Ascending aorta (tissue), 2 donors: ENCODE measurements around the gene TSSC4. TPM values are rescaled to one million over a fixed set of nuclear protein-coding genes. Genes with fewer than 3 reads are reported as not detected.

Source experiments
- DNase-seq, 2 donors: peaks; one replicate each; pipeline ENCODE4 v3.0.0-alpha.2; 2019; ENCODE audit warnings: low spot score in 2 of 2
- H3K27ac ChIP-seq, 2 donors: fragments of 200-600 bp; sonication (generic); one replicate each; pipeline ENCODE4 v1.5.1; 2016 to 2017; ENCODE audit warnings: mild to moderate bottlenecking in 1 of 2
- H3K27me3 ChIP-seq: fragments of 200-600 bp; sonication (generic); one replicate; pipeline ENCODE4 v1.5.1; 2017
- H3K36me3 ChIP-seq, 2 donors: fragments of 200-600 bp; sonication (generic); one replicate each; pipeline ENCODE4 v1.5.1; 2016
- H3K4me1 ChIP-seq, 2 donors: fragments of 200-600 bp; sonication (generic); one replicate each; pipeline ENCODE4 v1.5.1; 2016 to 2017; ENCODE audit warnings: mild to moderate bottlenecking in 1 of 2
- H3K4me3 ChIP-seq, 2 donors: fragments of 200-600 bp; sonication (generic); one replicate each; pipeline ENCODE4 v1.5.1; 2016 to 2017; ENCODE audit warnings: mild to moderate bottlenecking in 1 of 2
- H3K9me3 ChIP-seq, 2 donors: fragments of 200-600 bp; sonication (generic); one replicate each; pipeline ENCODE4 v1.5.1; 2016
- CTCF ChIP-seq, 3 experiments: fragments of 200-600 bp in 2 of 3; fragments of 450-650 bp in 1 of 3; sonication (generic) in 2 of 3; IDR thresholded peaks; one replicate each; pipeline ENCODE4 v1.5.1; 2016 to 2019; ENCODE audit warnings: antibody characterized with exemption in 3 of 3, mild to moderate bottlenecking in 1 of 3, moderate library complexity in 1 of 3
- intact Hi-C: fragments of 100-400 bp; cut with DNase I; formaldehyde crosslinking; loops from one replicate; pipeline ENCODE4 v1.15.1; 2023
- total RNA-seq: library from RNA; depleted of rRNA; stranded (reverse); fragments of >200 nt; gene quantifications from one replicate; pipeline ENCODE4 v1.1.0, GENCODE V29; 2016

The TSSC4 gene
- total RNA-seq, 1 donor from 2014 or later = 183 TPM

- Histone ChIP-seq H3K27me3 (no peaks in the 10 kb centered on the region), H3K9me3 (no peaks in the 10 kb centered on the region), H3K4me3 (no peak overlapping the region), H3K4me1 (no peaks in the 10 kb centered on the region), H3K36me3 (no peaks in the 10 kb centered on the region), H3K27ac (no peak overlapping the region)
- intact Hi-C loops = no loop called here
- DNase-seq = no peak
- no peak for TF ChIP-seq CTCF (IDR thresholded peaks at IDR 0.05)
Observed at GRCh38 chr11:2433106-2433925, 32.8 kb downstream of the TSSC4 start.

GRCh38 chr11:2434008-2434407 lies 33.5 kb downstream of the TSSC4 start:
- Histone ChIP-seq H3K4me1 (no peaks in the 10 kb centered on the region), H3K4me3 (no peak overlapping the region), H3K36me3 (no peaks in the 10 kb centered on the region), H3K9me3 (no peaks in the 10 kb centered on the region), H3K27me3 (no peaks in the 10 kb centered on the region), H3K27ac (no peak overlapping the region)
- DNase-seq = no peak
- no peak for TF ChIP-seq CTCF (IDR thresholded peaks at IDR 0.05)
- intact Hi-C loops = no loop called here

GRCh38 chr11:2434506-2435255 lies 34.1 kb downstream of the TSSC4 start:
- no peaks in the 10 kb centered on the region for H3K9me3 ChIP-seq
- H3K36me3 ChIP-seq = no peaks in the 10 kb centered on the region
- H3K4me1 ChIP-seq = no peaks in the 10 kb centered on the region
- H3K27me3 ChIP-seq = no peaks in the 10 kb centered on the region
- no peak for DNase-seq
- TF ChIP-seq CTCF (IDR thresholded peaks at IDR 0.05) = no peak
- intact Hi-C loops = no loop called here
- no peak overlapping the region for H3K4me3 ChIP-seq
- H3K27ac ChIP-seq = no peak overlapping the region

- intact Hi-C loops = no loop called here
- no peak for TF ChIP-seq CTCF (IDR thresholded peaks at IDR 0.05)
- no peaks in the 10 kb centered on the region for H3K9me3 ChIP-seq
- H3K27me3 ChIP-seq = no peaks in the 10 kb centered on the region
- H3K27ac ChIP-seq = no peak overlapping the region
- DNase-seq = no peak
- no peaks in the 10 kb centered on the region for H3K4me1 ChIP-seq
- H3K4me3 ChIP-seq = no peak overlapping the region
- no peaks in the 10 kb centered on the region for H3K36me3 ChIP-seq
Observed at GRCh38 chr11:2435288-2436012, 34.9 kb downstream of the TSSC4 start.

- TF ChIP-seq CTCF (IDR thresholded peaks at IDR 0.05) = no peak
- Histone ChIP-seq H3K9me3 (no peaks in the 10 kb centered on the region), H3K36me3 (no peaks in the 10 kb centered on the region), H3K4me3 (no peak overlapping the region), H3K4me1 (no peaks in the 10 kb centered on the region), H3K27ac (no peak overlapping the region), H3K27me3 (no peaks in the 10 kb centered on the region)
- DNase-seq = no peak
- intact Hi-C loops = no loop called here
Observed at GRCh38 chr11:2436013-2436520, 35.5 kb downstream of the TSSC4 start.
